PC-3 (cell line): Measurements from ENCODE around the gene DNAJC8. TPM values are rescaled to one million over a fixed set of nuclear protein-coding genes. Genes with fewer than 3 reads are reported as not detected.

Experiments
- ATAC-seq: fragments of 200-7000 bp; cut with Tn5 transposase; 2 replicates; pipeline ENCODE4 v1.9.1; 2020; ENCODE audit warnings: mild to moderate bottlenecking, moderate library complexity
- BruUV-seq: library from RNA; stranded (reverse); fragments of 400-500 nt; replicated peaks from 2 replicates; lab custom pipeline; 2021; lab: Mats Ljungman, UMichigan
- CTCF ChIA-PET: fragments of 300-600 bp; sonication (Branson Sonifier 250); formaldehyde crosslinking; loops from one replicate; lab custom pipeline; 2022; ENCODE audit warnings: antibody characterized with exemption; lab: Charles Lee
- POLR2A ChIA-PET: fragments of 300-600 bp; sonication (Branson Sonifier 250); formaldehyde crosslinking; loops from one replicate; lab custom pipeline; 2022; ENCODE audit warnings: antibody characterized with exemption; ENCODE audit not compliant: unreplicated experiment; lab: Charles Lee
- DNase-seq: peaks from one replicate; pipeline ENCODE4 v3.0.0-alpha.2; 2015
- H2AFZ ChIP-seq: fragments of 300-600 bp; sonication (generic); 2 replicates; pipeline ENCODE4 v1.6.0; 2016; ENCODE audit warnings: antibody characterized with exemption, low read length
- H3F3A ChIP-seq: fragments of 300-600 bp; sonication (generic); one replicate; pipeline ENCODE4 v1.6.0; 2017; ENCODE audit warnings: antibody characterized with exemption, low read length, control low read depth, mild to moderate bottlenecking; ENCODE audit not compliant: unreplicated experiment
- H3K27ac ChIP-seq: fragments of 300-600 bp; sonication (generic); 2 replicates; pipeline ENCODE4 v1.5.1; 2016; ENCODE audit warnings: mild to moderate bottlenecking, low read length
- H3K27me3 ChIP-seq: fragments of 300-600 bp; sonication (generic); 2 replicates; pipeline ENCODE4 v1.6.1; 2016; ENCODE audit warnings: low read length, mixed read lengths
- H3K36me3 ChIP-seq: fragments of 300-600 bp; sonication (generic); 2 replicates; pipeline ENCODE4 v1.6.1; 2016; ENCODE audit warnings: low read depth, mixed run types, low read length, mixed read lengths
- H3K4me1 ChIP-seq: fragments of 300-600 bp; sonication (generic); 2 replicates; pipeline ENCODE4 v1.5.1; 2016; ENCODE audit warnings: low read length; ENCODE audit not compliant: insufficient read depth
- H3K4me2 ChIP-seq: fragments of 300-600 bp; sonication (generic); 2 replicates; pipeline ENCODE4 v1.6.0; 2016; ENCODE audit warnings: low read length
- H3K4me3 ChIP-seq: fragments of 300-600 bp; sonication (generic); 2 replicates; pipeline ENCODE4 v1.5.1; 2016; ENCODE audit warnings: mild to moderate bottlenecking, low read length, mixed read lengths
- H3K79me2 ChIP-seq: fragments of 300-600 bp; sonication (generic); 2 replicates; pipeline ENCODE4 v1.6.1; 2017; ENCODE audit warnings: low read length, mixed read lengths
- H3K9ac ChIP-seq: fragments of 300-600 bp; sonication (generic); 2 replicates; pipeline ENCODE4 v1.6.0; 2016; ENCODE audit warnings: mild to moderate bottlenecking, low read length
- H3K9me2 ChIP-seq: fragments of 300-600 bp; sonication (generic); replicated peaks from 2 replicates; pipeline ENCODE4 v1.6.1; 2016; ENCODE audit warnings: mixed run types, low read length, mixed read lengths
- H3K9me3 ChIP-seq: fragments of 300-600 bp; sonication (generic); 2 replicates; pipeline ENCODE4 v1.6.1; 2016; ENCODE audit warnings: low read length, mixed read lengths
- H4K20me1 ChIP-seq: fragments of 300-600 bp; sonication (generic); 2 replicates; pipeline ENCODE4 v1.6.1; 2016; ENCODE audit warnings: low read length, mixed read lengths
- CTCF ChIP-seq: fragments of 300-600 bp; sonication (generic); conservative IDR thresholded peaks from 2 replicates; pipeline ENCODE4 v1.5.1; 2017; ENCODE audit warnings: antibody characterized with exemption, low read depth, mild to moderate bottlenecking, low read length
- EZH2 ChIP-seq: fragments of 300-600 bp; sonication (generic); IDR thresholded peaks from one replicate; pipeline ENCODE4 v1.6.1; 2017; ENCODE audit warnings: antibody characterized with exemption, mild to moderate bottlenecking, low read length; ENCODE audit not compliant: unreplicated experiment
- EZH2phosphoT487 ChIP-seq: fragments of 300-600 bp; sonication (generic); IDR thresholded peaks from 2 replicates; pipeline ENCODE4 v1.6.1; 2018; ENCODE audit warnings: mild to moderate bottlenecking, antibody characterized with exemption, low read length, borderline replicate concordance
- intact Hi-C: fragments of 100-400 bp; cut with micrococcal nuclease; formaldehyde crosslinking; loops from 2 replicates; pipeline ENCODE4 v1.9.0; 2023
- total RNA-seq: library from RNA; depleted of rRNA; stranded (reverse); fragments of >200 nt; gene quantifications from 2 replicates; pipeline ENCODE4 v1.2.3, GENCODE V29; 2014

The DNAJC8 gene
- total RNA-seq, 1 experiment from 2014 or later: 63.6 TPM

GRCh38 chr1:28259934-28260802 is 27.3 kb upstream of the DNAJC8 start:
- CTCF ChIA-PET: no interaction called here
- no peak overlapping the region for H3K27ac ChIP-seq
- no peaks in the 10 kb centered on the region for H3K27me3 ChIP-seq
- POLR2A ChIA-PET: interaction anchor here (0.9 kb wide), 1 partner anchor 11 kb away, joined by 6 read pairs; no protein-coding TSS in a partner anchor
- BruUV-seq: no TSS peak
- H3K4me1 ChIP-seq: peaks cover 17% of the 10 kb centered on the region
- H3K9me2 ChIP-seq: no peaks in the 10 kb centered on the region
- H3K4me3 ChIP-seq: peak overlapping the region; percentile 100
- H3K36me3 ChIP-seq: no peaks in the 10 kb centered on the region
- H3K9ac ChIP-seq: peak overlapping the region; percentile 72
- H2AFZ ChIP-seq: peak overlapping the region; percentile 81
- ATAC-seq (peak; percentile 52), DNase-seq (peak; percentile 63)
- no peaks in the 10 kb centered on the region for H3F3A ChIP-seq
- peaks cover 51% of the 10 kb centered on the region for H3K79me2 ChIP-seq
- no peaks in the 10 kb centered on the region for H3K9me3 ChIP-seq
- H4K20me1 ChIP-seq: peaks cover 8% of the 10 kb centered on the region
- no peak for TF ChIP-seq EZH2
- intact Hi-C loops: loop anchor here (1.0 kb wide), 1 partner anchor 11 kb away; no protein-coding TSS in a partner anchor
- H3K4me2 ChIP-seq: peak overlapping the region; percentile 95

- ChIA-PET CTCF (no interaction called here), POLR2A (interaction anchor here (0.8 to 0.9 kb wide), 2 partner anchors 10 kb away, joined by 3 to 6 read pairs; no protein-coding TSS in a partner anchor)
- H3K4me1 ChIP-seq: peaks cover 17% of the 10 kb centered on the region
- H3K27ac ChIP-seq: peak within 1 kb of the TSS; percentile 80
- H3K9ac ChIP-seq: peak within 1 kb of the TSS; percentile 72
- peak within 1 kb of the TSS; percentile 95 for H3K4me2 ChIP-seq
- peaks cover 44% of the 10 kb centered on the region for H3K79me2 ChIP-seq
- H3K9me2 ChIP-seq: no peaks in the 10 kb centered on the region
- H4K20me1 ChIP-seq: peaks cover 8% of the 10 kb centered on the region
- no peaks in the 10 kb centered on the region for H3K9me3 ChIP-seq
- DNase-seq (peak; percentile 99), ATAC-seq (peak; percentile 87)
- intact Hi-C loops: loop anchor here (1.0 kb wide), 1 partner anchor 10 kb away; no protein-coding TSS in a partner anchor
- H2AFZ ChIP-seq: peak within 1 kb of the TSS; percentile 81
- no peaks in the 10 kb centered on the region for H3K27me3 ChIP-seq
- no TSS peak for BruUV-seq
- TF ChIP-seq EZH2phosphoT487: no peak
- H3K4me3 ChIP-seq: peak within 1 kb of the TSS; percentile 100
- H3F3A ChIP-seq: no peaks in the 10 kb centered on the region
- no peaks in the 10 kb centered on the region for H3K36me3 ChIP-seq
Measured at GRCh38 chr1:28259252-28259933, 26.6 kb upstream of the DNAJC8 start, which contains the start of gene SESN2. Gene SESN2 (plus strand): TSS chr1:28259518. CDS start chr1:28259848, 330 bp downstream.

GRCh38 chr1:28258628-28259251 is 25.9 kb upstream of the DNAJC8 start:
- no peaks in the 10 kb centered on the region for H3K27me3 ChIP-seq
- H3K4me2 ChIP-seq: peak overlapping the region; percentile 76
- BruUV-seq: TSS peak; percentile 94
- peaks cover 39% of the 10 kb centered on the region for H3K79me2 ChIP-seq
- peaks cover 17% of the 10 kb centered on the region for H3K4me1 ChIP-seq
- H3K9me3 ChIP-seq: no peaks in the 10 kb centered on the region
- H3K36me3 ChIP-seq: no peaks in the 10 kb centered on the region
- DNase-seq (no peak), ATAC-seq (no peak; the same call in 1 of the 2 replicates)
- peaks cover 8% of the 10 kb centered on the region for H4K20me1 ChIP-seq
- H3K4me3 ChIP-seq: 0 out of 2 replicates have a peak overlapping the region, but pooled peaks have one; percentile 27
- ChIA-PET CTCF (interaction anchor here (1.0 kb wide), 1 partner anchor 10 kb away, joined by 3 read pairs; no protein-coding TSS in a partner anchor), POLR2A (interaction anchor here (0.8 kb wide), 1 partner anchor 10 kb away, joined by 3 read pairs; no protein-coding TSS in a partner anchor)
- H3K27ac ChIP-seq: peak overlapping the region; percentile 80
- peak overlapping the region; percentile 42 for H3K9ac ChIP-seq
- intact Hi-C loops: loop anchor here (1.0 kb wide), 1 partner anchor 9 kb away; no protein-coding TSS in a partner anchor
- H3F3A ChIP-seq: no peaks in the 10 kb centered on the region
- TF ChIP-seq EZH2 (no peak), EZH2phosphoT487 (no peak), CTCF (no peak)
- H3K9me2 ChIP-seq: no peaks in the 10 kb centered on the region
- peak overlapping the region; percentile 66 for H2AFZ ChIP-seq
